Stomach (tissue), 4 donors: ENCODE data around the gene HADHB.

ENCODE experiments used
- EP300 ChIP-seq: sonication (generic); formaldehyde crosslinking; IDR thresholded peaks from one replicate; pipeline ENCODE4 v1.6.1; 2017; ENCODE audit warnings: antibody characterized with exemption
- POLR2A ChIP-seq, 4 donors: fragments of 450-650 bp; IDR thresholded peaks; one replicate each; pipeline ENCODE4 v1.6.1; 2016; ENCODE audit warnings: antibody characterized with exemption in 4 of 4, control low read depth in 2 of 4, mild to moderate bottlenecking in 1 of 4, moderate library complexity in 1 of 4
- POLR2AphosphoS5 ChIP-seq, 3 donors: sonication (generic); formaldehyde crosslinking; IDR thresholded peaks; one replicate each; pipeline ENCODE4 v1.6.1; 2016; ENCODE audit warnings: antibody characterized with exemption in 3 of 3
- TF ChIP-seq, protein P1 (sequence below), 7 experiments: fragments of 450-650 bp in 4 of 7; fragments of 200-600 bp in 3 of 7; sonication (generic) in 3 of 7; IDR thresholded peaks; one replicate each; pipeline ENCODE4 v1.5.1; 2016 to 2019; ENCODE audit warnings: antibody characterized with exemption in 7 of 7, control low read depth in 2 of 7, mild to moderate bottlenecking in 1 of 7

DNA sequence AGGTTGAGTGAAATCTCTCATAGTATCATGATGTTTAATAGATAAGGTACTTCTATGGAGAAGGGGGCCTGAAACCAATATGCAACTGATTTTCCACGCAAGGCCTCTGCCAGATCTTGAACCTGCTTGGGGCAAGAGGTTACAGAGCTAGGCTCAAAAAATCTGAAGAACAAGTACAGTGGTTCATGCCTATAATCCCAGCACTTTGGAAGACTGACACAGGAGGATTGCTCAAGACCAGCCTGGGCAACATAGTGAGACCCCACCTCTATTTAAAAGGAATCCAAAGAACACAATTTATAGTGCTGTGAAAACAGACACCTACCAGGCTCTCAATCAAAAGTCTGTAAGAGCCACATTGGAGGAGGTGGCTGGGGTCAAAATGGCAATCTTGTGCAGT is 28.9 kb upstream of the HADHB start:
- TF ChIP-seq, protein P1, sequence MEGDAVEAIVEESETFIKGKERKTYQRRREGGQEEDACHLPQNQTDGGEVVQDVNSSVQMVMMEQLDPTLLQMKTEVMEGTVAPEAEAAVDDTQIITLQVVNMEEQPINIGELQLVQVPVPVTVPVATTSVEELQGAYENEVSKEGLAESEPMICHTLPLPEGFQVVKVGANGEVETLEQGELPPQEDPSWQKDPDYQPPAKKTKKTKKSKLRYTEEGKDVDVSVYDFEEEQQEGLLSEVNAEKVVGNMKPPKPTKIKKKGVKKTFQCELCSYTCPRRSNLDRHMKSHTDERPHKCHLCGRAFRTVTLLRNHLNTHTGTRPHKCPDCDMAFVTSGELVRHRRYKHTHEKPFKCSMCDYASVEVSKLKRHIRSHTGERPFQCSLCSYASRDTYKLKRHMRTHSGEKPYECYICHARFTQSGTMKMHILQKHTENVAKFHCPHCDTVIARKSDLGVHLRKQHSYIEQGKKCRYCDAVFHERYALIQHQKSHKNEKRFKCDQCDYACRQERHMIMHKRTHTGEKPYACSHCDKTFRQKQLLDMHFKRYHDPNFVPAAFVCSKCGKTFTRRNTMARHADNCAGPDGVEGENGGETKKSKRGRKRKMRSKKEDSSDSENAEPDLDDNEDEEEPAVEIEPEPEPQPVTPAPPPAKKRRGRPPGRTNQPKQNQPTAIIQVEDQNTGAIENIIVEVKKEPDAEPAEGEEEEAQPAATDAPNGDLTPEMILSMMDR (IDR thresholded peaks at IDR 0.05): no peak
- no peak for TF ChIP-seq POLR2AphosphoS5 (IDR thresholded peaks at IDR 0.05)
- TF ChIP-seq POLR2A (IDR thresholded peaks at IDR 0.05): no peak
- TF ChIP-seq EP300: no peak
